Left ventricle myocardium inferior (tissue), 1 donor: ENCODE data around the gene DDRGK1. TPM values are rescaled to one million over a fixed set of nuclear protein-coding genes. Genes with fewer than 3 reads are reported as not detected.
"Not testable (repeated sequence)": the region's sequence is repeated elsewhere in the genome, so short reads cannot be mapped to it uniquely, and the experiment has no call there.

Experiments
- DNase-seq: peaks from one replicate; pipeline ENCODE4 v3.0.0-alpha.2; 2020
- H3K27ac ChIP-seq: fragments of 200-600 bp; replicated peaks from 2 replicates; pipeline ENCODE4 v1.8.0; 2021
- H3K27me3 ChIP-seq: fragments of 200-600 bp; 2 replicates; pipeline ENCODE4 v1.8.0; 2021; ENCODE audit warnings: low read depth
- H3K36me3 ChIP-seq: fragments of 200-600 bp; 2 replicates; pipeline ENCODE4 v1.8.0; 2021
- H3K4me1 ChIP-seq: fragments of 200-600 bp; 2 replicates; pipeline ENCODE4 v1.8.0; 2021
- H3K4me3 ChIP-seq: fragments of 200-600 bp; 2 replicates; pipeline ENCODE4 v1.8.0; 2021; ENCODE audit warnings: mild to moderate bottlenecking, moderate library complexity
- H3K9me3 ChIP-seq: fragments of 200-600 bp; replicated peaks from 2 replicates; pipeline ENCODE4 v1.8.0; 2021
- intact Hi-C: fragments of 100-400 bp; cut with micrococcal nuclease; formaldehyde crosslinking; loops from one replicate; pipeline ENCODE4 v1.11.0; 2022
- total RNA-seq: library from RNA; stranded (reverse); fragmentation: NEBNext Ultra II Directional; extraction: Animal tissue kit (Norgen Biotek cat#: 25700); gene quantifications from one replicate; pipeline ENCODE4 v1.2.1, GENCODE V29; 2021
- TF ChIP-seq, protein P1 (sequence below): fragments of 200-600 bp; IDR thresholded peaks from 2 replicates; pipeline ENCODE4 v1.8.0; 2021; ENCODE audit warnings: antibody characterized with exemption, mild to moderate bottlenecking, borderline replicate concordance
- donor health status: DM: no; HTN: yes; CAD: no; lungs with severe emphysema.

Gene DDRGK1
- total RNA-seq, 1 donor from 2014 or later = 30.0 TPM

DNA sequence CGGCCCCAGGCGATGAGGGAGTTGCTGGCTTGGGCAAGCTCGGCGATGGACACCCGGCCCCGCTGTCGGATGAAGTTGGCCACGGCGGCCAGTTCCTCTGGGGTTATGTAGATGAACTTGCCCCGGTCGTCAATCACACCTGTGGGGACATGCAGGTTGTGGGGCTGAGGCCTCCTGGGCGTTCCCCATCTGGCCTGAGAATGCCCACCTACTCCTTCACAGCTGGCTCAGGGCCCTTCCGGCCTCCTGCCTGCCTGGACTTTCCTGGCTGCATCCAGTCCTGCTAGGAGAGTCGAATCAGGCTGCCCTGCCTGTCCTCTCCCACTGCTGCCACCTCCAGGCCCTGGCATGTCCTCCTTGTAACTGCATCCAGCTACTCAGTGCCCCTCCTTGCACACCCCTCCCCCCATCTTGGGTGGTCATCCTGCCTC lies 13.8 kb downstream of the DDRGK1 start:
- intact Hi-C loops = no loop called here
- DNase-seq = no peak
- H3K9me3 ChIP-seq = no peaks in the 10 kb centered on the region
- no peaks in the 10 kb centered on the region for H3K27me3 ChIP-seq
- peaks cover 63% of the 10 kb centered on the region for H3K36me3 ChIP-seq
- peaks cover 6% of the 10 kb centered on the region for H3K4me1 ChIP-seq
- H3K27ac ChIP-seq = no peak overlapping the region
- TF ChIP-seq, protein P1, sequence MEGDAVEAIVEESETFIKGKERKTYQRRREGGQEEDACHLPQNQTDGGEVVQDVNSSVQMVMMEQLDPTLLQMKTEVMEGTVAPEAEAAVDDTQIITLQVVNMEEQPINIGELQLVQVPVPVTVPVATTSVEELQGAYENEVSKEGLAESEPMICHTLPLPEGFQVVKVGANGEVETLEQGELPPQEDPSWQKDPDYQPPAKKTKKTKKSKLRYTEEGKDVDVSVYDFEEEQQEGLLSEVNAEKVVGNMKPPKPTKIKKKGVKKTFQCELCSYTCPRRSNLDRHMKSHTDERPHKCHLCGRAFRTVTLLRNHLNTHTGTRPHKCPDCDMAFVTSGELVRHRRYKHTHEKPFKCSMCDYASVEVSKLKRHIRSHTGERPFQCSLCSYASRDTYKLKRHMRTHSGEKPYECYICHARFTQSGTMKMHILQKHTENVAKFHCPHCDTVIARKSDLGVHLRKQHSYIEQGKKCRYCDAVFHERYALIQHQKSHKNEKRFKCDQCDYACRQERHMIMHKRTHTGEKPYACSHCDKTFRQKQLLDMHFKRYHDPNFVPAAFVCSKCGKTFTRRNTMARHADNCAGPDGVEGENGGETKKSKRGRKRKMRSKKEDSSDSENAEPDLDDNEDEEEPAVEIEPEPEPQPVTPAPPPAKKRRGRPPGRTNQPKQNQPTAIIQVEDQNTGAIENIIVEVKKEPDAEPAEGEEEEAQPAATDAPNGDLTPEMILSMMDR = no peak
- H3K4me3 ChIP-seq = no peak overlapping the region

DNA sequence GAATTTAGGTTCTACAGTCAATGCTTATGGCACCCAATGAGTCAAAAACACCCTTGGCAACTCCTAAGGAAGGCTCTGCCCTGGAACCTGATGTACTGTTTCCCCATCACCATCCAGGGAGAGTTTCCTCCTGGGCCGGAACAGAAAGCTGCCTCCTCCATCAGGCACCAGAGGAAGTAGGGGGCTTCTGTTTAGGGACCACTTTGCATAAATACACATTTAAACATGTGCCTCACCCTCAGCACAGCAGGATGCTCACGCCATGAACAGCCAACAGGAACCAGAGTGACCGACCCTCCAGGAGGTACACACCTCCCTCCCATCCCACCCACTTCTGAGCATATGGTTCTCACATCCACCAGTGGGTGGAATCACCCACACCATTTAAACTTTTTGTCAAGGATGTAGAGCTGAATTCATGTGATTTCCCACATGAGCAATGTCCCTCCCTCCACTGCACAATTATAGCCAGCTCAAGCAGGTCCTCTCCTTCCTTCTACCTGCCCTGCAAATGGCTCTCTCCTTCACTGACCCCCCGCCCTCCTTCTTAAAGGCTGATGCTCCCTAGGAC lies 14.8 kb downstream of the DDRGK1 start:
- Histone ChIP-seq H3K4me3 (no peak overlapping the region), H3K27me3 (no peaks in the 10 kb centered on the region), H3K27ac (peak overlapping the region; percentile 5), H3K36me3 (peaks cover 52% of the 10 kb centered on the region), H3K4me1 (peaks cover 6% of the 10 kb centered on the region), H3K9me3 (no peaks in the 10 kb centered on the region)
- intact Hi-C loops = no loop called here
- TF ChIP-seq, protein P1 = no peak
- DNase-seq = no peak

DNA sequence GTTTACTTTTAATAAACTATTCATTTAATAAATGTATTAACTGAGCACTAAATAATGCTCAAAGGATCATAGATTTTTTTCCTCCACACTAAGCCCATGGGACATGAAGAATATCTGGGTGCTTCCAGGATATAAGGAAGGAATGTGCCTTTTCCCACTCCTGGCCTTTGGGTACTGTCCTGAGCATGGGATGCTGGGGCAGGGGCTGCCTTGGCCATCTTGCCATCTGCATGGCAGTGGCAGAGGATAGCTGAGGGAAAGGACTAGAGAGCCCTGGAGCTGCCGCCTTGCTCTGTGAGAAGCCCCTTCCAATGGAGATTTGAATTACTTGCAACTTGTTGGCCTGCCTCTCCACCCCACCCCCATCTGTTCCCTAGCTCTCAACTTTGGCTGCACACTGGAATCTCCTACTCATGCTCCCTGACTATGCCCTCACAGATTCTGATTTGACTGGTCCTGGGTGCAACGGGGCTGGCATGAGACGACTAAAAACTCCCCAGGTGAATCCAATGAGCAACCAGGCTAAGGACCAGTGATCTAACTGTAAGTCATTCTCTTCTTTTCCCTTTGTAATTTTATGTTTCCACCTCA lies 15.6 kb downstream of the DDRGK1 start:
- Histone ChIP-seq H3K9me3 (no peaks in the 10 kb centered on the region), H3K4me1 (peaks cover 6% of the 10 kb centered on the region), H3K27me3 (no peaks in the 10 kb centered on the region), H3K4me3 (no peak overlapping the region), H3K36me3 (peaks cover 45% of the 10 kb centered on the region), H3K27ac (peak overlapping the region; percentile 5)
- intact Hi-C loops = no loop called here
- no peak for DNase-seq
- TF ChIP-seq, protein P1 = no peak

DNA sequence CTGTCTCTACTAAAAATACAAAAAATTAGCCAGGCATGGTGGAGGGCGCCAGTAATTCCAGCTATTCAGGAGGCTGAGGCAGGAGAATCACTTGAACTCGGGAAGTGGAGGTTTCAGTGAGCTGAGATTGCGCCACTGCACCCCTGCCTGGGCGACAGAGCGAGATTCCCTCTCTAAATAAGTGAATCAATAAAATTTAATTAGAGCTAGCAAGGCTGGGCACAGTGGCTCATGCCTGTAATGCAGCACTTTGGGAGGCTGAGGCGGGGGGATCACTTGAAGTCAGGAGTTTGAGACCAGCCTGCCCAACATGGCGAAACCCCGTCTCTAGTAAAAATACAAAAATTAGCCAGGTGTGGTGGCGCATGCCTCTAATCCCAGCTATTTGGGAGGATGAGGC lies 16.6 kb downstream of the DDRGK1 start:
- DNase-seq, intact Hi-C loops: not testable (repeated sequence)
- H3K36me3 ChIP-seq = peaks cover 34% of the 10 kb centered on the region

DNA sequence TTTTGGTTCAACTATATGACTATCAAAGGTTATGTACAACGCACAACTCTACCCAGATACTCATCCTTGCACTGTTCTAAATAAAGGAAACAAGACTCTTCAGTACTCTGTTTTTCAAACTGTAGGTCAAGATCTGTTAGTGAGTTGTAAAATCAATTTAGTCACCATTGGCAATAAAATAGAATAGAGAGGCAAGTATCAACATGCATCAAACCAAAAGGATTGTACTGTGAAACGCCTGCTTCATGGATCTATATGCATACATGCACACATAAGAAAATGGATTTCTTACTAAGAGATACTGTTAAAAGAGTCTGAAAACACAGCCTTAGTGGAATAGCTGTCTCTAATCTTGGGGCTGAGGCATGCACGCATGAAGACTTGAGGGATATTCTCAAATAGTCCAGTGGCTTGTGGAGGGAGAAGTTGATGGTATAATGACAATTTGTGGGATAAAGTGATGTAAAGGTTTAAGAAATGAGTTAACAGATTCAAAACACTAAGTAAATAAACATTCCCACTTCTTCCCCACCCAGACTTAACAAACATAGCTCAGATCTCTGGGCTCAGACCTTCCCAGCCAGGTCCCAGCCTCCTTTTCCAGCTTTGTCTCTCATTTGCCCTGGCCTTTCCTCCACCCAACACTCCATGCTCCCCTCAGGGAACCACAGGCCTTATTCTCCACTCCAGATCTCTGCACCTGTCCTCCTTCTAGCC lies 20.4 kb downstream of the DDRGK1 start:
- no peak overlapping the region for H3K27ac ChIP-seq
- DNase-seq = no peak
- peaks cover 5% of the 10 kb centered on the region for H3K36me3 ChIP-seq
- no peaks in the 10 kb centered on the region for H3K9me3 ChIP-seq
- H3K4me3 ChIP-seq = no peak overlapping the region
- TF ChIP-seq, protein P1 = no peak
- no peaks in the 10 kb centered on the region for H3K27me3 ChIP-seq
- peaks cover under 1% of the 10 kb centered on the region for H3K4me1 ChIP-seq
- intact Hi-C loops = no loop called here

More for the DNA sequence above, 16.6 kb downstream of the DDRGK1 start:
- not testable (repeated sequence) for H3K9me3 ChIP-seq, H3K27ac ChIP-seq, H3K27me3 ChIP-seq, H3K4me1 ChIP-seq, H3K4me3 ChIP-seq

DNA sequence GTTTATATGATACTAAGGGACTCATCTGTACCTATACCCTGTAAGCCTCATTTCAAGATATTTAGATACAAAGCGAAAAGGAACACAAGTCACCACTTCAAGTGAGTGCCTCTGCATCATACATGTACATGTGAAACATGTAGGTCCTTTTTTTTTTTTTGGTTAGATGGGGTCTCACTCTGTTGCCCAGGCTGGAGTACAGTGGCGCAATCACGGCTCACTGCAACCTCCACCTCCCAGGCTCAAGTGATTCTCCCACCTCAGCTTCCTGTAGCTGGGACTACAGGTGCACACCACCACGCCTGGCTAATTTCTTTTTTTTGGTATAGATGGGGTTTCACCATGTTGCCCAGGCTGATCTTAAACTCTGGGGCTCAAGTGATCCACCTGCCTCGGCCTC lies 22.1 kb downstream of the DDRGK1 start:
- H3K4me3 ChIP-seq, H3K9me3 ChIP-seq, H3K4me1 ChIP-seq, H3K27me3 ChIP-seq, DNase-seq, H3K36me3 ChIP-seq, intact Hi-C loops, H3K27ac ChIP-seq: not testable (repeated sequence)
